Lung microvascular endothelial cell (primary cell): Measurements from ENCODE around the gene MAD1L1. TPM values are rescaled to one million over a fixed set of nuclear protein-coding genes. Genes with fewer than 3 reads are reported as not detected.
"Not testable (repeated sequence)": the region's sequence is repeated elsewhere in the genome, so short reads cannot be mapped to it uniquely, and the experiment has no call there.

Source experiments
- DNase-seq, 2 donors: peaks; one replicate each; pipeline versions ENCODE4 v3.0.0 to v3.0.0-alpha.2; 2010; ENCODE audit warnings: low read depth in 2 of 2
- total RNA-seq: library from RNA; depleted of rRNA; stranded (reverse); fragments of >200 nt; gene quantifications from 2 replicates; pipeline ENCODE4 v1.2.1, GENCODE V29; 2014

The MAD1L1 gene
- total RNA-seq, 1 donor from 2014 or later, result 46.0 TPM

DNA sequence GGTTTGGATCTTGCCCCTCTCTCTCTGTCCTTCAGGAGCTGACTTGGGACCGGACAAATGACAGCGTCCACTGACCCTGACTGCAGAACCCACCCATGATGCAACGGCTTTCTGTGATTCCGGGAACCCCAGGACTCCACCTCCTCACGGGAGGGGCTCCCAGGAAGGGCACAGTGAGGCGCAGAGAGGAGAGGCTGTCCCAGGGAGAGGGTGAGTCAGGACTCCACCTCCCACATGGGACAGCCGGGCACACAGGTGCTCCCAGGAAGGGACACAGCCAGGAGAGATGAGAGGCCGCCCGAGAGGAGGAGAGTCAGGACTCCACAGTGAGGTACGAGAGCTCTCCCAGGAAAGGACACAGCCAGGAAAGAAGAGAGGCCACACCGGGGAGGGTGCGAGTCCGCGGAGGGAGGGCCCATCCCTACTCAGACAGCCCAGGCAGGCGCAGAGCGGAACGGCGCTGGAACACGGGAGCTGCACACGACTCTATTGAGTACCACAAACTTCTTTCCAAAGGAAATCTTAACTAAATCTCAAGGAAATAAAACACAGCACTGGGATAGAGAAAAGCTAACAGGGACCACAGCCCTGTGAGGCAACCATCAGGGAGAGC lies 162.5 kb downstream of the MAD1L1 start:
- no peak for DNase-seq

DNA sequence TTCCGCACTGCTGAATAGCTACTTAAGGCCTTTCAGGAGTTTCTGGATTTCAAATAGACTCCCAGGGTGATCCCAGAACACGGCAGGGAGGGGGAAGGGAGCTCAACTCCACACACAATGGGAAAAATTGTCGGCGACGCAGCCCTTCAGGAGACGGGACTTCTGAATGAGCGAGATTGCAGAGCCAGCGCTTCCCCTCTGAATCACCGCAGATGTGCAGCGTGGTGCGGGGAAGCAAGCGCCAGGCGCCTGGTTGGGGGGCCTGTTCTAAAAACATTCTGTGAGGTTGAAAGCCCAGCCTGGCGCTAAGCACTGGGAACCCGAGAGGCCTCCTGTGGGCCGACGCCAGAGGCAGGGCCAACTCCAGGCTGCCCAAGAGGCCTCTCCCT lies 163.3 kb downstream of the MAD1L1 start:
- DNase-seq, result no peak

DNA sequence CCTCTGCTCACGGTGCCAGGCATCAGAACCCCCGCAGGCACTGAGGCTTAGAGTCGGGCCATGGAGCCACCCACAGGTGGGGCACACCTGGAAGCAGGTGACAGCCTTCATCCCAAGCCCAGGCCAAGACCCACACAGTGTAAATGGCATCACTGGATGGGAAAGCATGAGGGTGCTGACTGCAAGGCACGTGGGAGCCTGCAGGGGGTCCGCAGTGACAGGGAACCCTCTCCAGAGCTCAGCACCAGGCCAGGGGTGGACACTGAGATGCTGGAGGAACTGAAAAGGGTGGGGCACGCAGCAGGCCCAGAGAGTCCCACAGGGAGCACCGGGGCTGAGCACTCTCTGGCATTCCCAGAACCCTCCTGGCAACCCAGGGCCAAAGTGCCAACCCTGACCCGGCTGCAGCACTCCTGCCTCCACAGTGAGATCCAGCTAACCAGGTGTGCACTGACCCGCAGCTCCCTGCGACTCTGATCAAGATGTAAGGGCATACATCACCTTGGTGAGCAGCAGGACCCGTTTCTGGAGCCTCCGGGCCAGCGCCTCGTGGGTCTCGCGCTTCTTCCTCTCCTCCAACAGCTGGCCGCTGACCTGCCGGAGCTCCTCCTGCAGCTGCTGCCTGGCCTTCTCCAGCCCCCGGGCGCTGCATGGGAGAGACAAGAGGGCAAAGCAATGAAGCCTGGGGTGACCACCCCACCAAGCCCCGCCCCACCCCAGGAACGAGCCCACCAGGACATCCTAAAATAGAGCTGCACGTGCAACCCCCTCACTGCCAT lies 163.9 kb downstream of the MAD1L1 start:
- no peak for DNase-seq

DNA sequence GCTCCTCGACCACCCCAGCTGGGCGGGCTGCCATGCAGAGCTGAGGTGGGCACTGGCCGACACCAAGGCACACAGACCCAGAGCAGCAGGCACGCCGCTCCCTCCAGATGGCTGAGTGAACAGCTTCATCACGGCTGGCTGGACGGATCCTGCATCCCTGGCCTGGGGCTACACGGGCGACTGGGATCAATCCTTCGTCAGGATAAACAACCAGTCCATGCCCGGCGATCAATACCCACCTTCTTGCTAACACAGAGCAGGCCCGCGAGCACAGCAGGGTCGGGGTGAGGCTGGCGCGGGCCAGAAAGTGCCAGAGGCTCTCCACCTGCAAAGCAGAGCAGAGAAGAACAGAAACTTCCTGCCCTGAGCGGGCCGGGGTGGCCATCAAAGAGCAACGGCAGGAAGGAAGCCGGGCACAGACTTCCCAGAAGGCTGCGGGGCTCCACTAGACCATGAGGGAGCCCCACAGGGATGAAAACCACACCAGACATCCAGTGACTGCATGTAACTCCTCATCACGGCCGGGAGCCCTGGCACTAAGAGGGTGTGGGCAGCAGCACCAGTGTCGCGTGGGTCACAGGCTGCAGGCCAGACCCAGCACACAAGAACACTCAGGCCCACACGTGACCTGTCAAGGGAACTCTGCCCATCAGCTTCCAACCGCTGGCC lies 166.4 kb downstream of the MAD1L1 start:
- DNase-seq, result no peak

DNA sequence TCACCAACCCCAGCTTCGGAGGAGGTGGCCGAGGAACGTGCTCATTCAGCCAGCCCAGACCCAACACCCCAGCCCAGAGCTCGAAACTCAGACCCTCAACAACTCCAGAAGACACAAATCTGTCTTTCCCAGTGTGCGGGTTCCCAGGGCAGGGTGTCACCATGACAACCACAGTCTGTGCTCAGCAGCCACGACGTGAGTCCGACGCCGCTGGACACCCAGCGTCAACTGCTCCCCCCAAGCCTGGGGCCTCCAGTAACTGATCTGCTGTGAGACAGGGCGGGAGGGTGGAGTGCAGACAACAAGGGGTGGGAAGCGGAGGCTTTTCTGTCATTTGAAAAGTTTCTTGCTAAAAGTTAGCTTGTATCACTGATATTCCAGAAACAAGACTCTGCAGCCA lies 167.2 kb downstream of the MAD1L1 start:
- DNase-seq, result no peak

DNA sequence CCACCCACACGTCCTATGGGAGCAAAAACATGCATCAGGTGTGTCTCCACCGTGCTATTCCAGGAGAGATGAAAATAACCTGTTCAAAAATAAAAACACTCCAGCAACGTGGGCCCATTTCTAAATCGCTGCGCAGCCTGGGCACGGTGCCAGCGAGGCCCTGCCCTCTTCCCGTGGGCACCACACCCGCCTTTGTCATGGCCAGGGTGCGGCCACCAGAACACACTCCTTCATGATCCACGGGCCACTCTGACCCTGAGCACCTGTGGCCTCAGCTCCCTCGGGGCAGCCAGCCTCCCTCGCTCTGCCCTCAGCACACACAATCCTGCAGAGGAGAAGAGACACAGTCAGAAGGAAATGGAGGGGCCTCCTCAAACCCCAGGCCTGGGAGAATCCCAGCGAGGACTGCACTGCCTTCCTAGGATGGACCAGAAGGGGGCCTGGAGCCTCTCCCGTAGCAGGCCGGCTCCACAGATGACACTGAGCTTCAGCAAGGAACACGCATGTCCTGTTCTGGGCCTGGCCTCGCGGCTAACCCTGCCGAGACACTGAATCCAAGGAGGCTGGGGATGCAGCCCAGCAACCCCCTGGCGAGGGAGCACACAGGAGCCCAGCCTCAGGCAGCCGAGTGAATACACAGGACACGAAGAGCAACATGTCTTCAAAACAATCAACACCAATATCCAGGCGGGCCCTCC lies 169.0 kb downstream of the MAD1L1 start:
- DNase-seq, result peak; percentile 57 to 62

DNA sequence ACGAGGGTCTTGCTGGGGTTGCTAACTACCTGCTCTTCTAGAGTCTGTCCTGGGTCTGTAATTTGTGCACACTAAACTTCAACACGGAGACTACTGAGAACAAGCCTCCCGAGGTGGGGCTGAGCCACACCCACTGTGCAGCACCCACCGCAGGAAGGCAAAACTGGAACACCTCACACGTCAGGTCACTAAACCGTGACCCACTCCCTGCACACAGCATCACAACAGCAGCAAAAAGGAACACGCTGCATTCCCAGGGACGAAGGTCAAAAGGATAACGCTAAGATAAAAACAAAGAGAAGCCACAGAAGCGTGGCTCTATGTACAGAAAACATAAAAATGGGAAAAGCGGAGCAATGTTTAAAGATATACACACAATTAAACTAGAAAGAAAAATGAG lies 170.1 kb downstream of the MAD1L1 start:
- DNase-seq, result no peak

DNA sequence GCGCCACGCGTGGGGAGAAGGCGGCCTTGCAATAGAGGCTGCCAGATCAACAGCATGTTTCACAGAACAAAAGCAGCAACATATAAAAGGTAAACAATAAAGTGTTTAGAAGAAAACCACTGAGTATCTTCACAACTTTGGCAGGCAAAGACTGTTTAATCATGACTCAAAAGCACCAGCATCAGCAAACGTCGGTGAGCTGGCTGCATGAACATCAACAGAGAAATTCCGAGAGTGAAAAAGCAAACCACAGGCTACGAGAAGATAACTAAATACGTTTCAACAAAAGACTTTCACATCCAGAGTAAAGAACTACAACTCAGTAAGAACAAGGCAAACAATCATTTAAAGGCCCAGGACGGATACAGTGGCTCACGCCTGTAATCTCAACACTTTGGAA lies 172.0 kb downstream of the MAD1L1 start:
- DNase-seq, result no peak

DNA sequence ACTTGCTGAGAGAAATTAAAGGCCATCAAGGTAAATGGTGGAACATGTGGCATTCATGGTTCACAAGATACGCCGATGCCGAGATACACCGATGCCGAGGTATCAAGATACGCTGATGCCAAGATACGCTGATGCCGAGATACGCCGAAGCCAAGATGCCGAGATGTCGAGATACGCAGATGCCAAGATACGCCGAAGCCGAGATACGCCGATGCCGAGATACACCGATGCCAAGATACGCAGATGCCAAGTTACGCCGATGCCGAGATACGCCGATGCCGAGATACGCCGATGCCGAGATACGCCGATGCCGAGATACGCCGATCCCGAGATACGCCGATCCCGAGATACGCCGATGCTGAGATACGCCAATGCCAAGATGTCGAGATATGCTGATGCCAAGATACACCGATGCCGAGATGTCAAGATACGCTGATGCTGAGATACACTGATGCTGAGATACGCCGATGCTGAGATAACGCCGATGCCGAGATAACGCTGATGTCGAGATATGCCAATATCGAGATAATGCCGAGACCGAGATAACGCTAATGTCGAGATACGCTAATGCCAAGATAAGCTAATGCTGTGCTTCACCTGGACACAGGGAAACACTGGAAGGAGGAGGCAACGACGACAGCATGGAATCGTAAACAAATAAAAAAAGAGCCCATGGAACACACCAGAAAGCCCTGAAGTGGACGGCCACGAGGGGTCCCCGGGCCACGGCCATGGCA lies 172.6 kb downstream of the MAD1L1 start:
- no peak for DNase-seq

DNA sequence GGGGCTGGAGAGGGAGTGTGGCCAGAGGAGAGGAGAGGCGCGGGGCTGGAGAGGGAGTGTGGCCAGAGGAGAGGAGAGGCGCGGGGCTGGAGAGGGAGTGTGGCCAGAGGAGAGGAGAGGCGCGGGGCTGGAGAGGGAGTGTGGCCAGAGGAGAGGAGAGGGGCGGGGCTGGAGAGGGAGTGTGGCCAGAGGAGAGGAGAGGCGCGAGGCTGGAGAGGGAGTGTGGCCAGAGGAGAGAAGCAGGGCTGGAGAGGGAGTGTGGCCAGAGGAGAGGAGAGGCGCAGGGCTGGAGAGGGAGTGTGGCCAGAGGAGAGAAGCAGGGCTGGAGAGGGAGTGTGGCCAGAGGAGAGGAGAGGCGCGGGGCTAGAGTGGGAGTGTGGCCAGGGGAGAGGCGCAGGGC lies 174.5 kb downstream of the MAD1L1 start:
- not testable (repeated sequence) for DNase-seq

DNA sequence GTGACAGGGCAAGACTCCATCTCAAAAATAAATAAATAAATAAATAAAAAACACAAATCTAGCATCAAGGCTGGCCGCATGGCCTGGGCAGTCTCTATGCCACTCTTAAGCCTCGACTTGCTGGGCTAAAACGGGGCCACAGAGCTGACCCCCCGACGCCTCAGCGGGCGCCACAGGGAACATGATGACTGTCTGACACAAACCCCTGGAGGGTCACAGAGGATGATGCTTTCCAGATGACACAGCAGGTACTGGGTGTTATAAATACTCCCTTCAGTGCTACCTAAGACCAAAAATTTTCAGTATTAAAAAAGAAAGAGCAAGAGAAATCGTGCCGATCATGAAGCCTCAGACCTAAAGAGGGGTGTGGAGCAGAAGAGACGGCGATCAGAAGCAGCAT lies 176.8 kb downstream of the MAD1L1 start:
- DNase-seq, result no peak

DNA sequence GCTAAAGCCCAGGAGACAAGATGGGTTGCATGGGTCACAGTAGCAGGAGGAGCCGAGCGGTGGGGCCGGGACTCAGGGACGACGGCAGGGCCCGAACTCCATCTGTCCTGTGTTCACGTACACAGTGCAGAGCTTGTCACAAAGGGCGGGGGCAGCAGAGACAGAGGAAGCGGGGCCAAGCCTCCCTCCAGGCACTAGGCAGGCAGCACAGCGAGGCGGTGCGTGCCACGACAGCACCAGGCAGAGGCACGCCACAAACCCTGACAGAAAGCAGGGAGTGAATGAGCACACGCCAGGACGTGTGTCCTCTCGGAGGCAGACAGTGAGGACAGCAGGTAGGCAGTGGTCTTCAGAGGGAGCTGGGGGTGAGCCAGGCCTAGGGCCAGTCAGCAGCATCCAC lies 177.8 kb downstream of the MAD1L1 start:
- DNase-seq, result no peak

DNA sequence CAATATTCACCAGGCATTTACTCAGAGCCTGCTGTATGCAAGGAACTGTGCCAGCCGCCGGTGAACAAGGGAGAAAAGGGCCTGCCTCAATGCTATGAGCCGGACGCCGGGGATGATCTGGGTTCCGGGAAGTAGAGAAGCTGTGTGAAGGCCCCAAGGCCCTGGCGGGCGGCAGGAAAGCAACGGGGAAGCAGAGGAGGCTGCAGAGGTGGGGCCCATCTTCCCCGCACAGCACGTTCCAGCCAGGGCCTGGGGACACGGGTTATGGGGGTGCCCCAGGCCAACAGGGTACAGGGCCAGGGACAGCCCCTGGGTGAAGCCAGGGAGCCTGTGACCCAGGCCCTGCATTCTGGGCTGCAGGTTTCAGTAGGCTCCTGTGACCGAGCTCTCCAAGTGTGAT lies 179.3 kb downstream of the MAD1L1 start:
- DNase-seq, result no peak

DNA sequence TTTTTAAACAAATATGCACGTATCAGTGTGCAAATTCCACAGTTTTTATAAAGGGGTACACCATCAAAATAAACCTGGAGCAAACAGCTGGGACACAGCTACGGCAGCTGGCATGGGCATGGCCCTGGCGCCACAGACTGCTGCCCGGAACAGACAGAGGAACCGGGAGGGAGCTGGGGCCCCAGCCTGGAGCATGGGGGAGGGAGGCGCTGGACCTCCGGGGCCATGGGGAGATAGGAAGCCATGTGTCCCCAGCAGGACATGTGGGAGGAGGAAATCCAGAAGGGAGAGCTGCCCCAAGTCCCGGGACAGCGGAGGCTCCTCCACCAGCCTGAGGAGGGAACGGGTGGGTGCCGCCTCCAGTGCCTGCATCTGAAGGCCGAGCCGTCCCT lies 180.1 kb downstream of the MAD1L1 start:
- DNase-seq, result no peak

DNA sequence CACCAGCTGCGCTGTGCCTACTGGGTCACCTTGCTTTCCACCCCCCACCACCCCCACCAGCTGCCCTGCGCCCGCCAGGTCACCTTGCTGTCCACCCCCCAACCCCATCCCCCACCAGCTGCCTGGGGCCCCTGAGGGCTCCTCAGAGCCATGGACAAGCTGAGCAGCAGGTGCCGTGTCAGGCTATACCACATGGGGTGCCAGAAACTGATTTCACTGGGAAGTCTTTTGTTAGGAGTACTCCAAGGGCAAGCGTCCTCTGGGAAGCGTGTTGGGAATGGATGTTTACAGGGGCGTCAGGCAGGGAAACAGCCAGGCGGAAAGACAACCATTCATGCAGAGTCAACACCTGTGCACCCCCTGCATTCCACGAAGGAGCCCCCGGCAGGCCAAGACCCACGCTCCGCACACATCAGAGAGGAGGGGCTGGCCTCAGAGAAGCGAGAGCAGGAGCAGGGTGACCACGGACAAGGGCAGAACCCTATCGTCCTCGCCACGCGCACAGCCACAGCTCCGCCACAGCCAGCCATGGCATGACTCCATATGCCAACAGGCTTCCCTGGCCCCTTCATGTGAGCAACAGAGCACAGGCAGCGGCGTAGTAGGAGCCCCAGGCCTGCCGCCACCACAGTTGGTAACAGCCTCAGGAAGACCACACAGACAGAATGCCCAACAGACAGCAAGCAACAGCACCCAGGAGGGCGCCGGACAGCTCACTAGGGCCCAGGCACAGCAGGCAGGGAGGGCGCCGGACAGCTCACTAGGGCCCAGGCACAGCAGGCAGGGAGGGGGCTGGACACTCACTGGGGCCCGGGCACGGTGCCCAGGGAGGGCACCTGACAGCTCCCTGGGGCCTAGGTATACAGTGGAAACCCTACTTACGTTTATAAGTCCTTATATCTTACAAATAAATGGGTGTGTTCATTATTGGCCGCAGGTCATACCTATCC lies 180.8 kb downstream of the MAD1L1 start:
- no peak for DNase-seq

DNA sequence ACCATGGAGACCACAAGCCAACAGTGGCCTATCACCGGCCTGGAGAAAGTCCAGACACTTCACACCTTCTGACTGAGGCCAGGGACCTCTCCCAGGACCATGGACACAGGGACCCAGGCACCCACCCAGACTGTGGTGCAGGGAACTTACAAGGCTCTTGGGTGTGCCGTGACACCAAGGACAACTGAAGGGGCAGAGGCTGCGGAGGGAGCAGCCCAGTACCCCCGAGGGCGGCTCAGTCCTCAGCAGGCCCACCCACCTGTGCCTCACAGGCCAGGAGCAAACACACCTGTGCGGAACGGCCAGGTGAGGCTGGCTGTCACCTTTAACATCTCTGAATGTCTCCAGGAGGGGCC lies 182.3 kb downstream of the MAD1L1 start:
- DNase-seq, result no peak

DNA sequence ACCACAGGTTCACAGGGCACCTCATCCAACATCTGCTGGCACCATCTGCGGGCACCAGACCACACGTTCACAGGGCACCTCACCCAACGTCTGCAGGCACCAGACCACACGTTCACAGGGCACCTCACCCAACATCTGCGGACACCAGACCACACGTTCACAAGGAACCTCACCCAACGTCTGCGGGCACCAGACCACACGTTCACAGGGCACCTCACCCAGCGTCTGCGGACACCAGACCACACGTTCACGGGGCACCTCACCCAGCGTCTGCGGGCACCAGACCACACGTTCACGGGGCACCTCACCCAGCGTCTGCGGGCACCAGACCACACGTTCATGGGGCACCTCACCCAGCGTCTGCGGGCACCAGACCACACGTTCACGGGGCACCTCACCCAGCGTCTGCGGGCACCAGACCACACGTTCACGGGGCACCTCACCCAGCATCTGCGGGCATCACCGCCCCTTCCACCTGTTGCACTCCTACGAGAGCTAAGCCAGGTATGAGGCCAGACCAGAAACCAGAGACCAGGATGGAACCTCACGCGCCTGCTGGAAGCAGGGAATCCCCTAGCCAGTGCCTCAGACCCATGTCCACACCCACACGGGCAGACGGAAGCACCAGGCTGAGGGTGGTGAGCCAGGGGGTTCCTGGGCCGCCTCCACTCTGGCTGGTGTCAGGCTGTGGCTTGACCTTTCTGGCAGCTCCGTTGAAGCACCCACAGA lies 182.8 kb downstream of the MAD1L1 start:
- DNase-seq, result no peak

DNA sequence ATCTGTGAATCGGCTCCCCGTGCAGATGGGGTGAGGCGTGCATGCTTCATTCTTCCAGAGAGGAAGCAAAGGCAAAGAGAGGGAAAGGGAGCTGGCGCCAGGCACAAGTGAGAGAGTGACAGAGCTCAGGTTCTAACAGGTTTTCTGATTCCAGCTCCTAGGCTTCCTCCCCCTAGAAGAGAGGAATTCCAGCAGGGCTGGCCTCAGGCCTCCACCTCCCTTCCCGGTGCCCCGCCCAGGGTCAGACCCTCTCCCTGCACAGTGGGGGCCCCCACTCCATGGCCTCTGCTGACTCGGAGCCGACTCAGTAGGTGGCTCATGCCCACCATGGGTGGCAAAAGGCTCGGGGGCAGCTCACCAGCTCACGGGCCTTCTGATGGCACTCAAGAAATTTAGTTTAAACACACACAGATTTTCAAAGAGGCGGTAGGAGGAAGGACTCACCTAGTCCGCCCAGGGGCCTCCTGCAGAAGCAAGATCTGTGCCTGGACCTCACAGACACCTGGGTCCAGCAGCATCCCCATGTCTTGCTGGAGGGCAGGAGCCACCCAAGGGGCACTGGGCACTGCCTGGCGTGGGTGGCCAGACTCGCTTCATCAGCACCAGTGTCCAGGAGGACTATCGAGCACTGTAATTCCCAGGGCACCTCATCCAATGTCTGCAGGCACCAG lies 183.5 kb downstream of the MAD1L1 start:
- no peak for DNase-seq

DNA sequence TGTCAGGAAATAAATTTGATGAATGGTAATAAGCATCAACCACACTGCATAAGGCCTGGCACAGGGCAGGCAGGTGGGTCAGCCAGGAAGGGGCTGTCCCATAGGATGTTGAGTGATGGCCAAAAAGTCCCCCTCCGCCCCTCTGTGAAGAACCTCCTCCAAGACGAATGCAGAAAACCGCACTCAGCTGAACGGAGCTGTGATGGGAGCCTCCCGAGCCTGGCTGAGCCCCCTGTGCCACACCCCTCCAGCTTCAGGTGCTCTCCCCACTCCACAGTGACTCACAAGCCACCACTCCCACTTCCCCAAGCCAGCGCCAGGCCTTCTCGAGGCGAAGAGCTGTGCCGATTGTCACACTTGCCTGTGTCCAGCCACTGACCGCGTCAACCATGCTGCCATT lies 184.2 kb downstream of the MAD1L1 start:
- no peak for DNase-seq
